Activated naive CD4-positive, alpha-beta T cell treated with anti-CD3 and anti-CD28 coated beads, Interleukin-2, amount 10 ng/mL, durations not matched to agents 5 hours and 36 hours (primary cell): ENCODE data around the gene GMEB1. TPM values are rescaled to one million over a fixed set of nuclear protein-coding genes. Genes with fewer than 3 reads are reported as not detected.

Experiments used
- total RNA-seq, 2 experiments: library from RNA; stranded (reverse); gene quantifications; one replicate each; pipeline ENCODE4 v1.2.3, GENCODE V29; 2021

GMEB1 gene, protein sequence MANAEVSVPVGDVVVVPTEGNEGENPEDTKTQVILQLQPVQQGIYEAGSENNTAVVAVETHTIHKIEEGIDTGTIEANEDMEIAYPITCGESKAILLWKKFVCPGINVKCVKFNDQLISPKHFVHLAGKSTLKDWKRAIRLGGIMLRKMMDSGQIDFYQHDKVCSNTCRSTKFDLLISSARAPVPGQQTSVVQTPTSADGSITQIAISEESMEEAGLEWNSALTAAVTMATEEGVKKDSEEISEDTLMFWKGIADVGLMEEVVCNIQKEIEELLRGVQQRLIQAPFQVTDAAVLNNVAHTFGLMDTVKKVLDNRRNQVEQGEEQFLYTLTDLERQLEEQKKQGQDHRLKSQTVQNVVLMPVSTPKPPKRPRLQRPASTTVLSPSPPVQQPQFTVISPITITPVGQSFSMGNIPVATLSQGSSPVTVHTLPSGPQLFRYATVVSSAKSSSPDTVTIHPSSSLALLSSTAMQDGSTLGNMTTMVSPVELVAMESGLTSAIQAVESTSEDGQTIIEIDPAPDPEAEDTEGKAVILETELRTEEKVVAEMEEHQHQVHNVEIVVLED
- 10 to 100 TPM; 23.0 to 23.6 TPM for total RNA-seq

DNA sequence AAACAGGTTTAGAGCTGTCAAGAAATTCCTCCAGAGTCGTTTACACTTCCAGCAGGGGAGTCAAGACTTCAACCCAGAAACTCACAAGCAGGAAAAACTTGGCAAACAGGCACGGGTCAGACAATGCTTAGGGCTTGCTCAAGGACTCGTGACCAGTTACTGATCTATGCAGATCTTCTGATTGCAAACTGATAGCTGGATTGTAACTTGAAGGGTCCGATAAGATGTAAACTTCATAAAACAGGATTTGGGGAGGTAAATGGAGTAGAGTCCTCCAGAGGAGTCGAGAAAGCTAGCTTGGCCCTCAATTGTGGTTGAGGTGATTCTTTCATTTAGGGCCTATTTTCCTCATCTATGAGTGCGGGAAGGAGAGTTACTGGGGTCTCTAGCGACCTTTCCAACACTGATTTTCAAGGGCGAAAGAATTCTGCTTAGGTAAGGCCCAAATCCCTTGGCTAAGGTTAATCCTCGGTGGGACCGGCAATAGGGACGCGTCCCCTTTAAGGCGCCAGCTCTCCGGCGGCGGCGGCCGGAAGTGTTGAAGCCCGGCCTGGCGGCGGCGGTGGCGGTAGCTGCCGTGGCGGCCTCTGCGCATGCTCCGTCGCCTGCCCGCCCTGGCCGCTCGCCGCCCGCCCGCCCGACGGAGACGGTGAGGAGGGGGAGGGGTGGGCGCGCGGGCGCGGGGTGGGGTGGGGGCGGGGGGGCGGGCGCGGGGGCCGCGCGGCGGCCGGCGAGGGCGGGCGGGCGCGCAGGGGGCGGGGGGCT lies at the start of gene GMEB1:
GMEB1 (plus strand) TSS at position 594 of the 765 bp plus-strand sequence. CDS start 14,829 bp downstream, outside the sequence.

DNA sequence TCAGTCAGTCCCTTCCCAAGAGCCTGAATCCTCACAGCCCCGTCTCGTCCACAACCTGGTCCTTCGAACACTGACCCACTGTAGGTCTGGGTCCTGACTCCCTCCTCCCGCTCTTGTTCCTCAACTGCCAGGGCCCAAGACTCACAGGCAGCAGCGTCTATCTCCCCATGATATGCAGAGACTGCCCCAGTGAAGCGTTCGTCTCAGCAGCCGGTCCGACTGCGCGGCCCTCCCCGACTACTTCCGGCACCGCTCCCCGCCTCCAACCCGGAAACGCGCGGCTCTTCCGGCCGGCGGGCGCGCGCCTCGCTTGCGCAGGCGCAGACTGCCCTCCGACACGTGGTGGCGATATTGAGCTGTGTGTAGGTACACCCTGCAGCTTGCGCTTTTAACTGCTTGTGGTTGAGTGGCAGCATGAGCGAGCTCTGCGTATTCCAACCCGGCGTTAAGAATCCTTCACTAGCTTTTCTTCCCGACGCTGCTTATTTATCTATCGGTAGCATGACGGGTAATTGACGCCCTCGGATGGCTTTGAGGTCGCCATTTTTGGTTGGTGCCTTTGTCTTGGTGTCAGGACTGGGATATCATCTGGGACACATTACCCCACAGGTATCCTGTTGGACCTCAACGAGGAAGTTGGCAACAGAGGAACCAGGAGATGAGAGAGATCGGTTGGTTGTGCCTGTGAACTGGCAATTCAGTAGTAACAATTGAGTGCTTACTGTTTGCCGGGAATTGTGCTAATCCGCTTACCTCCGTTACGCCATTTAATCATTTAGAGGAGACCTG lies 25.5 kb upstream of the GMEB1 start, which contains the start of gene TAF12:
TAF12 (minus strand) TSS at position 221 of the 789 bp plus-strand sequence. CDS start 20,986 bp downstream, outside the sequence.

DNA sequence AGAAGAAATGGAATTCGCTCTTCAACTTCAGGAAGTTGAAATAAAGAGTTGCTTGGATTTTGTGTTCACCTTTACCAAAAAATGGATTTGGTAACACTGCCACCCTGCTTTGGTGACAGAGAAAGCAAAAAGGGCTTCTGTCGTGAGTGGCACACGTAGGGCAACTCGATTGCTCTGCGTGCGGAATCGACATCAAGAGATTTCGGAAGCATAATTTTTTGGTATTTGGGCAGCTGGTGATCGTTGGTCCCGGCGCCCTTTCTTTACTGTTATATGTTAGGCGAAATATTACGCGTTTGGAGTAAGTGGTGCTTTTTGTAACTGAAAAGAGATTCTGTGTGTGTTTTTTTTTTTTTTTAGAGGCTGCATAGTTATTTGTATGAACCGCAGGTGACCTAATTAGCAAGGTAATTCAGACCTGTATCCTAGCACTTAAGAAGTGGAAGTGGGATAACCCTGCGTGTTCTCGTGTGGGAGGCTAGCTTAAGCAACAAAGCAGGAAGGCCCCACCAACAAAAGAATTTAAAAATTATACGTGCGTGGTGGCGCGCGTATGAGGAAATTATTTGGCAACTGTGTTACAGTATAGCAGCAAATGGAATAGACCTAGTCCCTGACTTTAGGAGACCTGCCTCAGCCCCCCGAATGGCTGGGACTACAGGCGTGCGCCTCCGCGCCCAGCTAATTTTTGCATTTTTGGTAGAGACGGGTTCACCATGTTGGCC lies 19.9 kb upstream of the GMEB1 start, which contains the start of gene RNU11:
RNU11 (plus strand) TSS at position 127 of the 725 bp plus-strand sequence.

DNA sequence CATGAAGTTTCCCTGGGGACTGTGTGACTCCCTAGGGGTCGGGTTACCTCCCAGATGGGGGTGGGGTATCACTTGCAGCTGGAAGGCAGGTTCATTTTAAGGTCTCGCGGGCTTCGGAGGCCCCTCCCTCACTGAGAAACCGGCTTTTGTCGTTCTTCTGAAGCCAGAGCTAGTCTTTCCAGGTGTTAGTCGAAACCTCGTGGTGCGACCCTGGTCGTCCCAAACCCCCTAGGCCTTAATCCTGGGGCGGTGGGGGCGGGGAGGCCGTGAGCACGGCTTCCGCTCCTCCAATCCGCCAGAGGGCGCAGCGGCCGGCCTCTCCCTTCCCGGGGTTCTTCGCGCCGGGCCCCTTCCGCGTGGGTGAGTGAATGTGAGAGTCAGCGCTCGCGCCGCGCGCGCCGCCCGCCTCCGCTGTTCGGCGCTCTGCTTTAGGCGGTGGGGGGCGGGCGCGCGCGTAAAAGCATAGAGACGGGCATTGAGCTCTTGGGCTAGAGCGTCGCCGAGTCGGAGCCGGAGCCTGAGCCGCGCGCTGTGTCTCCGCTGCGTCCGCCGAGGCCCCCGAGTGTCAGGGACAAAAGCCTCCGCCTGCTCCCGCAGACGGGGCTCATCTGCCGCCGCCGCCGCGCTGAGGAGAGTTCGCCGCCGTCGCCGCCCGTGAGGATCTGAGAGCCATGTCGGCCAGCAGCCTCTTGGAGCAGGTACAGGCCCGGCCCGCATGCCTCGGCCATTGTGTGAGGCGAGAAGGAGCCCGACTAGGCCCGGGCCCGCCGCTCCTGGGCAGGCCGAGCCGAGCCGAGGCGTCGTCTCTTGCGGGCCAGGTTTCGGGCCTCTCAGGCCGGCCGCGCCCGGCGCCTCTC lies 68.1 kb downstream of the GMEB1 start, which contains the start of gene YTHDF2:
YTHDF2 (plus strand) TSS at position 491 of the 857 bp plus-strand sequence; CDS start at position 672, 181 bp downstream.

Other genes starting within 250 kb of the GMEB1 start
- gene RCC1, start 162.7 kb upstream of the GMEB1 start, total RNA-seq = 10 to 100 TPM; 60.6 to 62.1 TPM
- 10 to 100 TPM; 54.8 to 56.8 TPM for gene TRNAU1AP, start 115.7 kb upstream of the GMEB1 start, total RNA-seq
- not detected for gene RAB42, start 76.5 kb upstream of the GMEB1 start, total RNA-seq
- gene TAF12, start 25.7 kb upstream of the GMEB1 start, total RNA-seq = 10 to 100 TPM; 30.9 to 31.8 TPM
- not detected for gene RNU11, start 20.2 kb upstream of the GMEB1 start, total RNA-seq
- gene YTHDF2, start 68.2 kb downstream of the GMEB1 start, total RNA-seq = 10 to 100 TPM; 66.7 to 68.9 TPM
- gene OPRD1, start 143.4 kb downstream of the GMEB1 start, total RNA-seq = not detected
- 100 to 1,000 TPM; 160 to 163 TPM for gene EPB41, start 245.8 kb downstream of the GMEB1 start, total RNA-seq